ENCODE data around the gene UGT1A5. TPM values are rescaled to one million over a fixed set of nuclear protein-coding genes. Genes with fewer than 3 reads are reported as not detected.

UGT1A5 gene
- total RNA-seq, 2 experiments from 2014 or later: not detected

DNA sequence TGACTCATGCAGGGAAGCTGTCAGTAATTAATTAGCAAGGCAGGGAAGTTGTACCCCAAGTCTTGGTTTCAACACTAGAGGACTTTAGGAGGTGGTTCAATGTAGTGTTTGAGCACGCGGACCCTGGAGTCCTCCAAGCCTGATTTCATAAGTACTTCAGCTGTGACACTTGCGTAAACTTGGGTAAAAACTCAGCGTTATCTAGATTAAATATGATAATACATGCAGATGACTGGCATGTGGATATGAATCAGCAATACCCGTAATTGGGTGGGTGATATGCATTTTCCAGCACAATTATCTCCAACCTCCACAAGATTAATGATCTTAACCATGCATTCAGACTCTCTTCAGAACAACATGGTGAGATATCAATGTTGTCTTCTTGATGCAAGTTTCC is 25.8 kb upstream of the UGT1A5 start:
- no peaks in the 10 kb centered on the region for H3K9me2 ChIP-seq (ENCODE audit: insufficient read depth, low read length)
- TF ChIP-seq EZH2phosphoT487 (IDR thresholded peaks at IDR 0.05; ENCODE audit: borderline replicate concordance, low read depth, low read length): no peak
- TF ChIP-seq, protein P1, sequence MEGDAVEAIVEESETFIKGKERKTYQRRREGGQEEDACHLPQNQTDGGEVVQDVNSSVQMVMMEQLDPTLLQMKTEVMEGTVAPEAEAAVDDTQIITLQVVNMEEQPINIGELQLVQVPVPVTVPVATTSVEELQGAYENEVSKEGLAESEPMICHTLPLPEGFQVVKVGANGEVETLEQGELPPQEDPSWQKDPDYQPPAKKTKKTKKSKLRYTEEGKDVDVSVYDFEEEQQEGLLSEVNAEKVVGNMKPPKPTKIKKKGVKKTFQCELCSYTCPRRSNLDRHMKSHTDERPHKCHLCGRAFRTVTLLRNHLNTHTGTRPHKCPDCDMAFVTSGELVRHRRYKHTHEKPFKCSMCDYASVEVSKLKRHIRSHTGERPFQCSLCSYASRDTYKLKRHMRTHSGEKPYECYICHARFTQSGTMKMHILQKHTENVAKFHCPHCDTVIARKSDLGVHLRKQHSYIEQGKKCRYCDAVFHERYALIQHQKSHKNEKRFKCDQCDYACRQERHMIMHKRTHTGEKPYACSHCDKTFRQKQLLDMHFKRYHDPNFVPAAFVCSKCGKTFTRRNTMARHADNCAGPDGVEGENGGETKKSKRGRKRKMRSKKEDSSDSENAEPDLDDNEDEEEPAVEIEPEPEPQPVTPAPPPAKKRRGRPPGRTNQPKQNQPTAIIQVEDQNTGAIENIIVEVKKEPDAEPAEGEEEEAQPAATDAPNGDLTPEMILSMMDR (conservative IDR thresholded peaks at IDR 0.05; ENCODE audit: low read length): no peak
- BruUV-seq (replicated peaks): no TSS peak

GRCh38 chr2:233688341-233688740 is 24.4 kb upstream of the UGT1A5 start:
- TF ChIP-seq EZH2phosphoT487 (IDR thresholded peaks at IDR 0.05; ENCODE audit: borderline replicate concordance, low read depth, low read length): no peak
- TF ChIP-seq, protein P1 (conservative IDR thresholded peaks at IDR 0.05; ENCODE audit: low read length): no peak
- Histone ChIP-seq H4K20me1 (ENCODE audit: insufficient read depth, low read length) (no peaks in the 10 kb centered on the region), H2AFZ (ENCODE audit: low read length) (no peak overlapping the region), H3K27ac (ENCODE audit: low read depth, low read length, poor library complexity, severe bottlenecking) (no peak overlapping the region), H3K4me1 (ENCODE audit: insufficient read depth, low read length, poor library complexity, severe bottlenecking) (no peaks in the 10 kb centered on the region), H3K79me2 (ENCODE audit: insufficient read depth, low read depth, low read length) (no peaks in the 10 kb centered on the region), H3K9me3 (ENCODE audit: low read length) (no peaks in the 10 kb centered on the region), H3K9me2 (ENCODE audit: insufficient read depth, low read length) (no peaks in the 10 kb centered on the region), H3K36me3 (ENCODE audit: insufficient read depth, low read length) (no peaks in the 10 kb centered on the region), H3K4me3 (ENCODE audit: low read depth, low read length, poor library complexity, severe bottlenecking) (no peak overlapping the region), H3K4me2 (ENCODE audit: low read length) (no peak overlapping the region)
- BruUV-seq (replicated peaks): no TSS peak
- DNase-seq (ENCODE audit: low spot score): no peak
- ChIA-PET CTCF (ENCODE audit: unreplicated experiment) (no interaction called here), POLR2A (no interaction called here)
- intact Hi-C loops (cut with micrococcal nuclease; ENCODE audit: unreplicated experiment): no loop called here

More for the DNA sequence above, 25.8 kb upstream of the UGT1A5 start:
- Histone ChIP-seq H3K27ac (ENCODE audit: low read depth, low read length, poor library complexity, severe bottlenecking) (no peak overlapping the region), H3K4me2 (ENCODE audit: low read length) (no peak overlapping the region), H3K4me1 (ENCODE audit: insufficient read depth, low read length, poor library complexity, severe bottlenecking) (peaks cover 3% of the 10 kb centered on the region), H3K4me3 (ENCODE audit: low read depth, low read length, poor library complexity, severe bottlenecking) (no peak overlapping the region), H3K9me3 (ENCODE audit: low read length) (no peaks in the 10 kb centered on the region), H2AFZ (ENCODE audit: low read length) (no peak overlapping the region), H3K36me3 (ENCODE audit: insufficient read depth, low read length) (no peaks in the 10 kb centered on the region), H4K20me1 (ENCODE audit: insufficient read depth, low read length) (no peaks in the 10 kb centered on the region), H3K79me2 (ENCODE audit: insufficient read depth, low read depth, low read length) (no peaks in the 10 kb centered on the region)
- POLR2A ChIA-PET: no interaction called here
- CTCF ChIA-PET (ENCODE audit: unreplicated experiment): no interaction called here
- intact Hi-C loops (cut with micrococcal nuclease; ENCODE audit: unreplicated experiment): no loop called here
- DNase-seq (ENCODE audit: low spot score): no peak

DNA sequence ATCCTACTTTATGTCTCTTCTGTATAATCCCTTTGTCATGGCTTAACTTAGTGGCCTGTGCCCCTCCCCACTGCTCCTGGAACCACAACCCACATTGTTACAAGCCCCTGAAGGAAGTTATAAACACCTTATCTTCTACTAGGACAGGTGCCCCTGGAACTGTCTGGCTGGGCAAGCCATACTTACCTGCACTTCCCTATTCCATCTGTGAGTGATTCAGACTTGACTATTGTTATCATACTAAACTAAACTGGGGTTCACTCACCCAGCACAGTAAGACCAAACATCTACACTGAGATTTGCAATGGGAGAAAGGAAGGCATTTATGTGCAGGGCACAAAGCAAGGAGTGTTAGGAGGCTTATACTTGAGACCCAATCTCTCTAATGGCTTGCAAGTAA is 23.7 kb upstream of the UGT1A5 start:
- H3K9me2 ChIP-seq (ENCODE audit: insufficient read depth, low read length): no peaks in the 10 kb centered on the region
- no peak overlapping the region for H3K27ac ChIP-seq (ENCODE audit: low read depth, low read length, poor library complexity, severe bottlenecking)
- no peak for DNase-seq (ENCODE audit: low spot score)
- no peaks in the 10 kb centered on the region for H3K9me3 ChIP-seq (ENCODE audit: low read length)
- H3K4me2 ChIP-seq (ENCODE audit: low read length): no peak overlapping the region
- TF ChIP-seq, protein P1 (conservative IDR thresholded peaks at IDR 0.05; ENCODE audit: low read length): no peak
- no peak for TF ChIP-seq EZH2phosphoT487 (IDR thresholded peaks at IDR 0.05; ENCODE audit: borderline replicate concordance, low read depth, low read length)
- no peaks in the 10 kb centered on the region for H4K20me1 ChIP-seq (ENCODE audit: insufficient read depth, low read length)
- H3K4me1 ChIP-seq (ENCODE audit: insufficient read depth, low read length, poor library complexity, severe bottlenecking): no peaks in the 10 kb centered on the region
- no peaks in the 10 kb centered on the region for H3K36me3 ChIP-seq (ENCODE audit: insufficient read depth, low read length)
- no peak overlapping the region for H3K4me3 ChIP-seq (ENCODE audit: low read depth, low read length, poor library complexity, severe bottlenecking)
- intact Hi-C loops (cut with micrococcal nuclease; ENCODE audit: unreplicated experiment): no loop called here
- ChIA-PET CTCF (ENCODE audit: unreplicated experiment) (no interaction called here), POLR2A (no interaction called here)
- BruUV-seq (replicated peaks): no TSS peak
- H3K79me2 ChIP-seq (ENCODE audit: insufficient read depth, low read depth, low read length): no peaks in the 10 kb centered on the region
- H2AFZ ChIP-seq (ENCODE audit: low read length): no peak overlapping the region

All from OCI-LY7 (cell line).